GM15510 (cell line): ENCODE results near the gene TMEM52.

Experiments used
- POLR2A ChIP-seq: IDR thresholded peaks from 3 replicates; pipeline ENCODE4 v1.6.1; 2011; ENCODE audit warnings: borderline replicate concordance; ENCODE audit not compliant: insufficient read length; ENCODE audit errors: extremely low read depth

The TMEM52 gene

GRCh38 chr1:1939296-1940122, 20.4 kb upstream of the TMEM52 start:
- no peak for TF ChIP-seq POLR2A

- TF ChIP-seq POLR2A: no peak
Observed at GRCh38 chr1:1938613-1939295, 19.7 kb upstream of the TMEM52 start.

GRCh38 chr1:1938276-1938573, 19.1 kb upstream of the TMEM52 start:
- no peak for TF ChIP-seq POLR2A

GRCh38 chr1:1937549-1938275, 18.6 kb upstream of the TMEM52 start:
- TF ChIP-seq POLR2A: no peak

GRCh38 chr1:1937061-1937460, 18.0 kb upstream of the TMEM52 start:
- TF ChIP-seq POLR2A: no peak

GRCh38 chr1:1929639-1930545, 10.8 kb upstream of the TMEM52 start:
- no peak for TF ChIP-seq POLR2A

- no peak for TF ChIP-seq POLR2A
Observed at GRCh38 chr1:1929102-1929638, 10.1 kb upstream of the TMEM52 start.

GRCh38 chr1:1928231-1929101, 9.4 kb upstream of the TMEM52 start:
- no peak for TF ChIP-seq POLR2A

- no peak for TF ChIP-seq POLR2A
Observed at GRCh38 chr1:1927751-1928150, 8.7 kb upstream of the TMEM52 start.

- no peak for TF ChIP-seq POLR2A
Observed at GRCh38 chr1:1926886-1927660, 8.0 kb upstream of the TMEM52 start.

- no peak for TF ChIP-seq POLR2A
Observed at GRCh38 chr1:1926346-1926811, 7.3 kb upstream of the TMEM52 start.
